Lung (tissue), 12 donors: ENCODE measurements around the gene DDRGK1. TPM values are rescaled to one million over a fixed set of nuclear protein-coding genes. Genes with fewer than 3 reads are reported as not detected.

Source experiments
- ATAC-seq: fragments of 200-7000 bp; cut with Tn5 transposase; one replicate; pipeline ENCODE4 v1.9.1; 2020; ENCODE audit warnings: moderate number of reproducible peaks; ENCODE audit not compliant: insufficient read depth, low FRiP score
- DNase-seq, 3 donors: peaks; one replicate each; pipeline ENCODE4 v3.0.0-alpha.2; 2013 to 2017
- H3K27ac ChIP-seq, 2 donors: one replicate each; pipeline ENCODE4 v1.5.1; 2013; ENCODE audit warnings: mild to moderate bottlenecking in 2 of 2, moderate library complexity in 2 of 2, control low read depth in 1 of 2, inconsistent platforms in 1 of 2, low read depth in 1 of 2, low read length in 1 of 2
- H3K27me3 ChIP-seq, 3 donors: one replicate each; pipeline ENCODE4 v1.5.1; 2013; ENCODE audit warnings: low read length in 2 of 3; ENCODE audit not compliant: control insufficient read depth in 3 of 3, insufficient read depth in 3 of 3
- H3K36me3 ChIP-seq, 4 donors: one replicate each; pipeline ENCODE4 v1.5.1; 2013; ENCODE audit warnings: low read length in 4 of 4, mild to moderate bottlenecking in 1 of 4, moderate library complexity in 1 of 4; ENCODE audit not compliant: control insufficient read depth in 4 of 4, insufficient read depth in 4 of 4
- H3K4me1 ChIP-seq, 5 donors: one replicate each; pipeline ENCODE4 v1.5.1; 2013; ENCODE audit warnings: low read length in 5 of 5, mild to moderate bottlenecking in 2 of 5, moderate library complexity in 1 of 5; ENCODE audit not compliant: control insufficient read depth in 5 of 5, insufficient read depth in 5 of 5
- H3K4me3 ChIP-seq: one replicate; pipeline ENCODE4 v1.5.1; 2013; ENCODE audit warnings: mild to moderate bottlenecking, control low read depth, moderate library complexity
- H3K9ac ChIP-seq, 2 donors: one replicate each; pipeline ENCODE4 v1.5.1; 2013; ENCODE audit warnings: low read length in 2 of 2, control low read depth in 1 of 2; ENCODE audit not compliant: insufficient read depth in 1 of 2
- H3K9me3 ChIP-seq, 4 donors: one replicate each; pipeline ENCODE4 v1.5.1; 2013; ENCODE audit warnings: low read length in 3 of 4, mild to moderate bottlenecking in 1 of 4, moderate library complexity in 1 of 4; ENCODE audit not compliant: control insufficient read depth in 4 of 4, insufficient read depth in 3 of 4
- WGBS, 2 donors: extraction: QIAGEN DNeasy Blood & Tissue Kit; methylation state at CpG; one replicate each; pipeline ENCODE4 v1.1.7; 2013; 5-methylcytosine and 5-hydroxymethylcytosine counted together
- polyA plus RNA-seq, 2 donors: library from polyadenylated mRNA; stranded (reverse); fragments of 200-250 nt; gene quantifications; one replicate each; pipeline ENCODE4 v1.2.1, GENCODE V29; 2013
- total RNA-seq, 2 donors: library from RNA; depleted of rRNA in 1 of 2; stranded (reverse); fragments of >200 nt in 1 of 2; gene quantifications; one replicate each; pipeline ENCODE4 v1.2.1, GENCODE V29; 2014 to 2021
- TF ChIP-seq, protein P1 (sequence below): IDR thresholded peaks from 2 replicates; pipeline ENCODE4 v1.5.1; 2012; ENCODE audit warnings: mild to moderate bottlenecking; ENCODE audit errors: control extremely low read depth, extremely low read depth
- donor health status: control.
- donor health status: control.
- donor health status: Bipolar disorder and iron deficiency.
- donor health status: healthy.
- donor health status: DM: yes; HTN: yes; CAD: no.

The DDRGK1 gene
- total and polyA plus RNA-seq, 4 donors: 44.3 to 95.1 (median 85.9) TPM

GRCh38 chr20:3163099-3164042 lies 41.1 kb downstream of the DDRGK1 start:
- no peaks in the 10 kb centered on the region for H3K27me3 ChIP-seq
- peaks cover 5 to 16% (median 6%) of the 10 kb centered on the region in 5 donors for H3K4me1 ChIP-seq
- H3K9ac ChIP-seq: no peak overlapping the region
- WGBS, 2 donors: 90 to 96% methylated on average over 14 of the region's 14 CpGs
- peaks cover 0 to 6% (median under 1%) of the 10 kb centered on the region in 4 donors for H3K36me3 ChIP-seq
- peaks cover 0 to 2% (median 0%) of the 10 kb centered on the region in 4 donors for H3K9me3 ChIP-seq
- ATAC-seq (no peak), DNase-seq (no peak)
- no peak overlapping the region for H3K4me3 ChIP-seq
- H3K27ac ChIP-seq: no peak overlapping the region
- TF ChIP-seq, protein P1, sequence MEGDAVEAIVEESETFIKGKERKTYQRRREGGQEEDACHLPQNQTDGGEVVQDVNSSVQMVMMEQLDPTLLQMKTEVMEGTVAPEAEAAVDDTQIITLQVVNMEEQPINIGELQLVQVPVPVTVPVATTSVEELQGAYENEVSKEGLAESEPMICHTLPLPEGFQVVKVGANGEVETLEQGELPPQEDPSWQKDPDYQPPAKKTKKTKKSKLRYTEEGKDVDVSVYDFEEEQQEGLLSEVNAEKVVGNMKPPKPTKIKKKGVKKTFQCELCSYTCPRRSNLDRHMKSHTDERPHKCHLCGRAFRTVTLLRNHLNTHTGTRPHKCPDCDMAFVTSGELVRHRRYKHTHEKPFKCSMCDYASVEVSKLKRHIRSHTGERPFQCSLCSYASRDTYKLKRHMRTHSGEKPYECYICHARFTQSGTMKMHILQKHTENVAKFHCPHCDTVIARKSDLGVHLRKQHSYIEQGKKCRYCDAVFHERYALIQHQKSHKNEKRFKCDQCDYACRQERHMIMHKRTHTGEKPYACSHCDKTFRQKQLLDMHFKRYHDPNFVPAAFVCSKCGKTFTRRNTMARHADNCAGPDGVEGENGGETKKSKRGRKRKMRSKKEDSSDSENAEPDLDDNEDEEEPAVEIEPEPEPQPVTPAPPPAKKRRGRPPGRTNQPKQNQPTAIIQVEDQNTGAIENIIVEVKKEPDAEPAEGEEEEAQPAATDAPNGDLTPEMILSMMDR: no peak

GRCh38 chr20:3162080-3162611 lies 42.3 kb downstream of the DDRGK1 start:
- Histone ChIP-seq H3K9ac (no peak overlapping the region), H3K4me3 (no peak overlapping the region), H3K36me3 (peaks cover 0 to 6% (median 1%) of the 10 kb centered on the region in 4 donors), H3K9me3 (peaks cover 0 to 2% (median 0%) of the 10 kb centered on the region in 4 donors), H3K27ac (no peak overlapping the region), H3K4me1 (peaks cover 10 to 27% (median 14%) of the 10 kb centered on the region in 5 donors), H3K27me3 (no peaks in the 10 kb centered on the region)
- TF ChIP-seq, protein P1: no peak
- 57 to 74% methylated on average over 11 of the region's 11 CpGs for WGBS, 2 donors
- DNase-seq: no peak
- ATAC-seq: no peak

DNA sequence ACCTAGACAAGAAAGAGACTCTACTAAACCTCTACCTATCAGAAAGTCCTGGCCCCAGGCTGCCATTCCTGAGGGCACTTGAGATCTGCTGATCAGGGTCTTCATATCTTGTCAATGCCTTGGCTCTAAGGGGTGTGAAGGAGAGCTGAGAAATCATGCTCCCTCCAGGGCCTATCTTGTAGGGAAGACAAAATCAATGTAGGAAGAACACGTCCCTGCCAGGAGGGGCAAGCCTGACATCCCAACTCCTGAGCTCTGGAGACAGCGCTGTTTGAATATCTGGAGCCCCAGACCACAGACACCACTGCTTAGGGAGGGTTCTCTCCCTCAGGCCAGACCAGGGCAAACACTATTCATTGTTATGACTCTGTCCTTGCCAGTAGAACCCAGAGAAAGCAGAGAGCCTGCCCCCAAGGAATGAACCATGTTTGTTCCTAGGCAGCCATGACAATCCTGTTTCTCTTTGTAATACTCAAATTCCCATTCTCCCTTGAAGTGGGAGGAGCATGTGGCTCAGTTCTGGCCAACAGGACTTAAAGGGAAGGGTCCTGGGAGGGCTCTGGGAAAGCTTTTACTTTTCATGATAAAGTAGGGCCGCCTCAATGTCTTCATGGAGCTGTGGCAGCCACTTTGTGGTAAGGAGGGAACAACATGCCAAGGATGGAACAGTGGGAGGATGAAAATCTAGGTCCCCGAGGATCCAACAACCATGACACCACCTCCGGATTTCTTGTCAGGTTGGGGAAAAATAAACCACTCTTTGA lies 43.0 kb downstream of the DDRGK1 start:
- no peak for ATAC-seq
- Histone ChIP-seq H3K36me3 (peaks cover 0 to 6% (median 2%) of the 10 kb centered on the region in 4 donors), H3K27me3 (no peaks in the 10 kb centered on the region), H3K4me3 (no peak overlapping the region), H3K4me1 (peaks cover 10 to 27% (median 14%) of the 10 kb centered on the region in 5 donors), H3K9ac (no peak overlapping the region), H3K9me3 (peaks cover 0 to 2% (median 0%) of the 10 kb centered on the region in 4 donors), H3K27ac (no peak overlapping the region)
- 75 to 89% methylated on average over 5 of the region's 5 CpGs for WGBS, 2 donors
- TF ChIP-seq, protein P1: no peak
- DNase-seq: no peak
